HAP-1 (cell line): ENCODE results near the gene DGKE.

ENCODE experiments used
- DNase-seq, 2 experiments: peaks; one replicate each; pipeline ENCODE4 v3.0.0-alpha.2; 2016 to 2020; ENCODE audit warnings: low spot score in 2 of 2
- H3K27me3 ChIP-seq: fragments of 250-450 bp; sonication (Bioruptor Pico); 2 replicates; pipeline ENCODE4 v1.5.1; 2020; ENCODE audit warnings: low read depth, mild to moderate bottlenecking, moderate library complexity
- H3K36me3 ChIP-seq: fragments of 250-450 bp; sonication (Bioruptor Pico); replicated peaks from 2 replicates; pipeline ENCODE4 v1.5.1; 2020; ENCODE audit warnings: mild to moderate bottlenecking
- H3K4me1 ChIP-seq: fragments of 250-450 bp; sonication (Bioruptor Pico); 2 replicates; pipeline ENCODE4 v1.5.1; 2020; ENCODE audit warnings: mild to moderate bottlenecking
- H3K4me3 ChIP-seq: fragments of 250-450 bp; sonication (Bioruptor Pico); 2 replicates; pipeline ENCODE4 v1.5.1; 2020; ENCODE audit warnings: mild to moderate bottlenecking, moderate library complexity
- H3K9me3 ChIP-seq: fragments of 250-450 bp; sonication (Bioruptor Pico); 2 replicates; pipeline ENCODE4 v1.5.1; 2020; ENCODE audit warnings: mild to moderate bottlenecking, moderate library complexity
- in situ Hi-C: fragments of 300-500 bp; cut with MboI; formaldehyde crosslinking; loops from 3 replicates; pipeline ENCODE4 v1.14.3; 2020; ENCODE audit warnings: low sequenced_read_pairs, inconsistent platforms, mixed read lengths

Gene DGKE

DNA sequence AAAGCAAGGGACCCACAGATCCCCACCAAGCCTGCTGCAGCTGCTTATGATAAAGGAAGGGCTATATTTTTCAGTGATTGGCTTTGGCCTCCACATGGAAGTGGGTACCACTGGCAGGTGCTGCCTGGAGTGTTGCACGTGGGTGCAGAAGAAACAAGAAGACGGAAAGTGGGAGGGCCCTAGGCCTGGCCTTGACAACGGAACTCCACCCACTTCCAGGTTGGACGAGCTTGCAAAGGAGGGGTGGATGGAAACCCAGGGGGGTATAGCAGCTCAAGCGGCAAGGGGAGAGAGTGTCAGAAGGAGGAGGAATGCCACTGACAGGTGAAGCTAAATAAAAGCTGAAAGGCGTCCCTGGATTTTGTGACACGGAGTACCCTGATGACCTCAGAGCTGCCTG, 59.6 kb downstream of the DGKE start:
- no peaks in the 10 kb centered on the region for H3K27me3 ChIP-seq
- H3K9me3 ChIP-seq: no peaks in the 10 kb centered on the region; the same call in 1 of the 2 replicates
- DNase-seq: no peak
- no peaks in the 10 kb centered on the region for H3K4me1 ChIP-seq
- in situ Hi-C loops: no loop called here
- peaks cover 84% of the 10 kb centered on the region for H3K36me3 ChIP-seq
- no peak overlapping the region for H3K4me3 ChIP-seq

DNA sequence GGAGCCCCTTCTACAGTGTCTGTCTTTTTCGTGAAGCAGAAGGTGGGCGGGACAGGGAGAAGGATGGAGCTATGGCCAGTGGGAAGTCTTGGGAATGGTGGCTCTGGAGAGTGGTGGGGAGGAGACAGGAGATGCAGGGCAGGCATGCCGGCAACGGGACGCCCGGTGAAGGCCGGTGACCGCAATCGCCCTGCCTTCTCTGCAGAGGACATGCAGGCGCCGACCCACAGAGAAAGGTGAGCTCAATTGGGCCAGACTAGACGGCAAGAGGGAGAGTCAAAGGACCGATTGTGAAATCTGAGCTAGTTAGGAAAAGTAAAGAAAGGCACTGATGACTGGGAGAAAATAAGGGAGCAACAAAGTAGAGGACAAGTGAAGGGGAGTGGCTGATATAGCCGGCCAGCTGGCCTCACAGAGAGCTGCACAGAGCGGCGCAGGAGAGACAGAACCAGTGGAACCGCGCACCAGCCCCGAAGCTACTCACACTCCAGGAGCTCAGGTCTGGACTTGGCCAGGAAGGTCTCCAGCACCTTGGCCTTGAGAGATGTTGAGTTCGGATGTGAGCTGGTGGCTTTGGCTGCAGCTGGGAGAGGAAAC, 61.0 kb downstream of the DGKE start:
- H3K9me3 ChIP-seq: no peaks in the 10 kb centered on the region
- H3K27me3 ChIP-seq: no peaks in the 10 kb centered on the region
- in situ Hi-C loops: no loop called here
- H3K4me1 ChIP-seq: no peaks in the 10 kb centered on the region
- H3K4me3 ChIP-seq: no peak overlapping the region
- no peak for DNase-seq
- peaks cover 86% of the 10 kb centered on the region for H3K36me3 ChIP-seq

DNA sequence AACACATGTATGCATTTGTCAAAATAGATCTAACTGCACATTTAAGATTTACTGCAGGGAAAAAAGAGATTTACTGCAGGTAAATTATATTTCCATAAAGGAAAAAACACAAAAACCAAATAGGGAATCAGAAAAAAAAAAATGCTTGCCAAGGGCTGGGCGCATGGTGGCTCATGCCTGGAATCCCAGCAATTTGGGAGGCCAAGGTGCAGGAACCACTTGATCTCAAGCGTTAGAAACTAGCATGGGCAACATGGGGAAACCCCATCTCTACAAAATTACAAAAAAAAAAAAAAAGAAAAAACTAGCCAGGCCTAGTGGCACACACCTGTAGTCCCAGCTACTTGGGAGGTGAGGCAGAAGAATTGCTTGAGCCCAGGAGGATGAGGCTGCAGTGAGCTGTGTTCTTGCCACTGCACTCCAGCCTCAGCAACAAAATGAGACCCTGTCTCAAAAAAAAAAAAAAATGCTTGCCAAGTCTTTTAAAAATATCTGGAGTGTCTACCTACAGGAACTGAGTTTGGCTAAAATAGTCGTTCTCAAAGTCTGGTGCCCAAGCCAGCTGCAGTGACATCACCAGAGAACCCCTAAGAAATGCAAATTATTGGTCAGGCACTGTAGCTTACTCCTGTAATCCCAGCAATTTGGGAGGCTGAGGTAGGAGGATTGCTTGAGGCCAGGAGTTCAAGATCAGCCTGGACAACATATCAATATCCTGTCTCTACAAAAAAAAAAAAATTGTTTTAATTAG, 62.4 kb downstream of the DGKE start:
- H3K36me3 ChIP-seq: peaks cover 86% of the 10 kb centered on the region

DNA sequence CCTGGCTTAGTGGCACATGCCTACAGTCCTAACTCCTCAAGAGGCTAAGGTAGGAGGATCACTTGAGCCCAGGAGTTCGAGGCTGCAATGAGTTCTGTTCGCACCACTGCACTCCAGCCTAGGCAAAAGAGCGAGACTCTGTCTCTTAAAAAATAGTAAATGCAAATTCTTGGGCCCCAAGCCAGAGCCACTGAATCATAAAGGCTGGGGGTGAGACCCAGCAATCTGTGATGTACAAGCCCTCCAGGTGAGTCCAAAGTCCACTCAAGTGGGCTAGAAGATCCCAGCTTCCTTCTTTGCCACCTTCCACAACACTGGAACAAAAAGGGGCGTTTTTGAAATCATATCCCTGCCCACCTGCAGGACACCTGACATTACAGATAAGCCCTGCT, 63.0 kb downstream of the DGKE start:
- no peak for DNase-seq
- in situ Hi-C loops: no loop called here
- Histone ChIP-seq H3K9me3 (no peaks in the 10 kb centered on the region), H3K27me3 (no peaks in the 10 kb centered on the region), H3K4me3 (no peak overlapping the region), H3K4me1 (no peaks in the 10 kb centered on the region), H3K36me3 (peaks cover 86% of the 10 kb centered on the region)

More for the DNA sequence above, 62.4 kb downstream of the DGKE start:
- Histone ChIP-seq H3K4me3 (no peak overlapping the region), H3K9me3 (no peaks in the 10 kb centered on the region), H3K4me1 (no peaks in the 10 kb centered on the region), H3K27me3 (no peaks in the 10 kb centered on the region)
- no peak for DNase-seq
- in situ Hi-C loops: no loop called here

DNA sequence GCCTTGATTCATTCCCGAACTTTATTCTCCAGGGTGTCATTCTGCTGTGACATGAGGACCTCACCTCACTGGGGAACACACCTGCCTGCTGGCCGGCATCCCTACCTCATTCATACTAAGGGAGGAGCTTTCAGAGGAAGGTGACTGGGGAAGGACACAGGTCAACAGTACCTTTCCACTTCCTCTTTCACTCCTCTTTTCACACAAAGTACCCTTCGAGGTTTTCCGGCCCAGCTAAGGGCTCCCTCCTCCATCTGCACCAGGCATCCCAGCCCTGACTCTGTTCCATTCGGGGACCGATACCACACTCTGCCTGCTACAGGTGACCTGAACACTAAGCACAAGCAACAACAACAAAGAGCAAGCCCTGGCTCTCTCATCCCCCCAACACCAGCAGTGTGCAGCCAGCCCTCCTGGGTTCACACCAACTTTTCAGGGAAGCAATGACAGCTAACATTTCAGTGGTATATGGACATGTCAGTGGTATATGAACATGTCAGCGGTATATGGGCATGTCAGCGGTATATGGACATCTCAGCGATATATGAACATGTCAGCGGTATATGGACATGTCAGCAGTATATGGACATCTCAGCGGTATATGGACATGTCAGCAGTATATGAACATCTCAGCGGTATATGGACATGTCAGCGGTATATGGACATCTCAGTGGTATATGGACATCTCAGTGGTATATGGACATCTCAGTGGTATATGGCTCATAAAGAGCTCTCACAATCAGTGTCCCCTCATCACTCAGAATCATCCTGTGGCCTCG, 63.9 kb downstream of the DGKE start:
- no peak for DNase-seq
- H3K36me3 ChIP-seq: peaks cover 86% of the 10 kb centered on the region
- in situ Hi-C loops: no loop called here

DNA sequence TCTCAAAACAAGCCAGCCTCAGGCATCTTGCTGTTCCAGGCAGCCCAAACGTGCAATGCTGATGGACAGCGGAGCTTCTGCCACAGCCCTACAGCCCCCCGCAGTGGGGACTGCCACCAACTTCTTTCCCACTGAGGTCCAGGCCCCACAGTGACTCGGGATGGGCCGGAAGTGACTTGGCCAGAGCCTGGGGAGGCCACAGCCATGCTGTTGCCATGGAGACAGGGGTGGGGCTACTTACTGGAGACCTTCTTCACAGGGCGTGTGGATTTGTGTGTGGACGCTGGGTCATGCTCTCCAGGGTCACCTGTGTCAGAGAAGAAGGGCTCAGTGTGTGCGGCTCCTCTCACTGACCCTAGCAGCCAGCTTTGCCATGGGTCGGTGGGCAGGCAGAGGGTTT, 64.9 kb downstream of the DGKE start:
- no peak for DNase-seq
- Histone ChIP-seq H3K4me3 (no peak overlapping the region), H3K27me3 (no peaks in the 10 kb centered on the region), H3K9me3 (no peaks in the 10 kb centered on the region), H3K36me3 (peaks cover 87% of the 10 kb centered on the region), H3K4me1 (no peaks in the 10 kb centered on the region)
- in situ Hi-C loops: no loop called here

More for the DNA sequence above, 63.9 kb downstream of the DGKE start:
- no peak overlapping the region for H3K4me3 ChIP-seq
- no peaks in the 10 kb centered on the region for H3K4me1 ChIP-seq
- no peaks in the 10 kb centered on the region for H3K9me3 ChIP-seq
- no peaks in the 10 kb centered on the region for H3K27me3 ChIP-seq

DNA sequence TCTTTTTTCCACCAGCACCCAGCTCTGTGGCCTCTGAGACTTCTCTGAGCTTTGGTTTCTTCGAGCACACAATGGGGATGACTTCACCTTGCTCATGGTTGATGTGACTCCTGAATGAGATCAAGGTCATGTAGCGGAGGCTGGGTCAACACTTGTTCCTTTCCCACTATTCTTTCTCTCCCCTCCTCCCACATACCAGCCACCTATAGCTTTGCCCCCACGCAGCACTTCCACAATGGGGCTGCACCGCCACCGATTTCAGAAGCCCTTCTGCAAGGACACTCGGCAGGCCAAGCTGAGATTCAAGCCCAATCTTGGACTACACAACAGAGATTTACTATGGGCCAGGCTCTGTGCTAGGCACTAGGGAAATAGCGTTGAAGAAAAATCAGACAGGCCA, 65.5 kb downstream of the DGKE start:
- no peaks in the 10 kb centered on the region for H3K4me1 ChIP-seq
- H3K36me3 ChIP-seq: peaks cover 87% of the 10 kb centered on the region
- in situ Hi-C loops: no loop called here

DNA sequence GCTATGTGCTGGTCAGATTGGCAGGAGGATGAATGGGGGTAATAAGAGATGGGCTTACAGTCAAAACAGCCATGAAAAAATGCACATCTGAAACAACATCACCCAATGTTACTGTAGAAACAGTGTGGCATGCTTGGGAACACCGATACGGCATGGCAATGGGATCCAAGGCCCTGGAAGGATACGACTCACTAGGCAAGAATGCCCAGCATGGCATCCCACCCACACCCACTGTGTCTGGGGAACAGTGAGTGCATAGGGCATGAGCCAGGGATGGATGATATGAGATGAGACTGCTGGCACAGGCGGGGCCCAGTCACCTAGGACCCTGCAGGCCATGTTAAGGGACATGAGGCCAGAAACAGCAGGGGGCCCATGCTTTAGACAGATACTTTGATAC, 68.4 kb downstream of the DGKE start:
- no peak for DNase-seq
- peaks cover 97% of the 10 kb centered on the region for H3K36me3 ChIP-seq
- no peak overlapping the region for H3K4me3 ChIP-seq
- no peaks in the 10 kb centered on the region for H3K9me3 ChIP-seq
- no peaks in the 10 kb centered on the region for H3K4me1 ChIP-seq
- H3K27me3 ChIP-seq: no peaks in the 10 kb centered on the region
- in situ Hi-C loops: no loop called here

More for the DNA sequence above, 65.5 kb downstream of the DGKE start:
- H3K4me3 ChIP-seq: no peak overlapping the region
- no peak for DNase-seq
- no peaks in the 10 kb centered on the region for H3K9me3 ChIP-seq
- H3K27me3 ChIP-seq: no peaks in the 10 kb centered on the region

DNA sequence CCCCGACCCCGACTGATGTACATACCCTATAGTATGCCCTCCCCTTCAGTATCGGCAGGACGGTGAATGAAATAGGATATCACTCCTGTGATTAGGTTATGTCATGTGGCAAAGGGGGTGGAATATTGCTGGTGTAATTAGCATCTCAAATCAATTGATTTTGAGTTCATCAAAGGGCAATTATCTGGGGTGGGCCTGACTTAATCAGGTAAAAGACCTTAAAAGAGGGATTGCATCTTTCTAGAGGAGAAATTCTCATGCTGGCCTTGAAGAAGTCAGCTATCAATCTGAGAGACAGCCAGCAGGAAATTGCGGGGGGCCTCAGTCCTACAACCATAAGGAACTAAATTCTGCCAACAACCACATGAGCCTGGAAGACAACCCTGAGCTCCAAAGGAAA, 69.6 kb downstream of the DGKE start:
- Histone ChIP-seq H3K4me1 (no peaks in the 10 kb centered on the region), H3K9me3 (no peaks in the 10 kb centered on the region), H3K4me3 (no peak overlapping the region), H3K36me3 (peaks cover 100% of the 10 kb centered on the region), H3K27me3 (no peaks in the 10 kb centered on the region)
- in situ Hi-C loops: no loop called here
- DNase-seq: no peak

DNA sequence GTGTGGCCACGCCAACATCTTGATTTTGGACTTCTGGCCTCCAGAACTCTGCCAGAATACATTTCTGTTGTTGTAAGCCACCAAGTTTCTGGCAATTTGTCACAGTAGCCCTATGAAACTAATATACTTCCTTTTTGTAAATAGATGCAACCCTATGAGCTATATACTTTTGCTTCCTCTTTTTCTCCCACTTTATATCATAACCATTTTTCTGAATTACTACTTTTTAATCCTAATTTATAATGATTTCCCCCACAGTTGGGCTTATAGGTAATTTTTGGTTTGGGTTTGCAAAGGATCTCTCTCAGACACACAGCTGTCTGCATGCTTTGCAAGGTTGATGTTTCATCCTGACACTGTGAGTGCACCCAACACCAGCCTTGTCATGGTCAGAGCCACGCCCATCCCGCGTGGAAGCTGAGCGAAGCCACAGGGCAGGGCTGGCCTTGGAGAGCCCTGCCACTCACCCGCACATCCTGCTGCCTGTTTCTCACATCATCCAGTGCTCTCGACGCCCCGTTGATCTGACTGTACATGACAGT, 74.1 kb downstream of the DGKE start:
- Histone ChIP-seq H3K36me3 (peaks cover 81% of the 10 kb centered on the region), H3K9me3 (no peaks in the 10 kb centered on the region), H3K27me3 (no peaks in the 10 kb centered on the region), H3K4me1 (no peaks in the 10 kb centered on the region; the same call in 1 of the 2 replicates), H3K4me3 (no peak overlapping the region)
- no peak for DNase-seq
- in situ Hi-C loops: no loop called here

DNA sequence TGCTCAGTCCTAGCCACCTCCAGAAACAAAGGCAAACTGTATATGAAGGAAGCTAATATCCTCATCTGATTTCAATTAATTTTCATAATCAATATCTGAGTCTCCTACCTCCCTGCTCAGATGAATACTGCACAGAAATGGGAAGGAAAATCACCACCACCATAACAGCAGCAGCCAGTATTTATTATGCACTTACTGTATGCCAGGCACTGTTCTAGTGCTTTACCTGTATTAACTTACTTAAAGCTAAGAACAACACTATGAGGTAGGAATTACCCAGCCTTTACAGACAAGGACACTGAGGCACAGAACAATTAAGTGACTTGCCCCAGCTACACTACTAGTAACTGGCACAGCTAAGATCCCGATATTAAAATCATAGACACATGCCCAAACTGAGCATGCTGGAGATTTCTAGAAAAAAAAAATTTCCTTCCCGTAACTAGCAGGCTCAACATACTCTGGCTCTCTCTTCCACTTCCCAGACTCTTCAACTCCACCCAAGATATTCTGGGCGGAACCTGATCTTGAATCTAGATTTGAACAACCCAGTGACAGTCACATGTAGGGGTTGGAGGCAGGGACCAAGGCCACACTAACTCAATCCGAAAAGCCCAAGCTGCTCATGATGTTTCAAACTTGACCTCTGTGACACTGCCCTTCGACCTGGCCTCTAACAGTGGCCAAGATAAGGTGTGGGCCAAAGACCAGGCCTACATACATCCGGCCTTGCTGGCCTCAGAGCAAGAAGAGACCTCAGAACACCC, 76.0 kb downstream of the DGKE start:
- H3K4me3 ChIP-seq: no peak overlapping the region
- no peak for DNase-seq
- H3K36me3 ChIP-seq: peaks cover 63% of the 10 kb centered on the region
- in situ Hi-C loops: no loop called here
- H3K4me1 ChIP-seq: peaks cover 2% of the 10 kb centered on the region
- no peaks in the 10 kb centered on the region for H3K27me3 ChIP-seq
- H3K9me3 ChIP-seq: no peaks in the 10 kb centered on the region

DNA sequence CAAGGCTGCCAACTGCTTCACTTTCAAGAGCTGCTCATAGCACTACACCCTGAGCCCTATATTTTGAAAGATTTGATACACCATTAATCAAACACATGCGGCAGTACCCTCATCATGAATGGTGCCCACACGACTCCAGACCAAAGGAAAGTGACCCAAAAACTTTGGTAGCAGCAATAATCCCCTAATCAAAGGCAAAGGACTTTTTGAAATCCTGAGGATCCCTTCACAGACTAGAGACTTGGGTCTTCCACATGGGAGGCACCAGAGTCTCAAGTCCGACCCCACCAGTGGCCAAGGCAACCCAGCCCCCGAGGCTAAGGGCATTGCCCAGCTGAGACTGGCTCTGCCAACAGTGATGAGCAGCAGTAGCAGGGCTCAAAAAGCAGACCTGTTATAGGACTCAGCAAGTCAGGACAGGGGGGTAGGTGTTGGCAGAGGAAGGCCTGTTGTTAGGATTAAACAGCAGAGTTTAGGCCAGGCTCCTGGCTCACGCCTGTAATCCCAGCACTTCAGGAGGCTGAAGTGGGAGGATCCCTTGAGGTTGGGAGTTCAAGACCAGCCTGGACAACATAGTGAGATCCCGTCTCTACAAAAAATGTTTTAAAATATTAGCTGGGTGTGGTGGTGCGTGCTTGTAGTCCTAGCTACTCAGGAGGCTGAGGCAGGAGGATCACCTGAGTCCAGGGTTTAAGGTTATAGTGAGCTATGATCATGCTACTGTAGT, 76.7 kb downstream of the DGKE start:
- Histone ChIP-seq H3K9me3 (no peaks in the 10 kb centered on the region), H3K36me3 (peaks cover 55% of the 10 kb centered on the region), H3K27me3 (no peaks in the 10 kb centered on the region), H3K4me3 (no peak overlapping the region), H3K4me1 (peaks cover 7% of the 10 kb centered on the region)
- DNase-seq: no peak
- in situ Hi-C loops: no loop called here
